ENCODE data around the gene TSC22D3.

- TF ChIP-seq PPARA (CRISPR knock-in tag; IDR thresholded peaks at IDR 0.05; ENCODE audit: borderline replicate concordance) (no peak), TCF4 (CRISPR knock-in tag; IDR thresholded peaks at IDR 0.05; ENCODE audit: borderline replicate concordance) (no peak), ZNF8 (CRISPR knock-in tag; IDR thresholded peaks at IDR 0.05) (no peak), GLIS3 (CRISPR knock-in tag; IDR thresholded peaks at IDR 0.05) (no peak), ZFP3 (CRISPR knock-in tag; IDR thresholded peaks at IDR 0.05) (no peak)
Measured at GRCh38 chrX:107760304-107761077, 15.1 kb downstream of the TSC22D3 start.
